Stimulated activated naive B cell treated with anti-CD40 and anti-IgM and Interleukin-4, amounts not matched to agents 10 μg/mL and 1 μg/mL and 100 μg/mL, for 72 hours (primary cell): ENCODE data around the gene DENND1A.
A peak's percentile ranks its signal among the peaks of the same experiment; 100 is the strongest.

Experiments used
- ATAC-seq, 2 donors: fragments of 150-1000 bp; cut with Tn5 transposase; replicated peaks; 2 replicates each; pipeline ENCODE4 v1.10.0; 2021; ENCODE audit warnings: moderate library complexity in 1 of 2
- DNase-seq: peaks from one replicate; pipeline ENCODE4 v3.0.0; 2021
- H3K27ac Mint-ChIP-seq: one replicate; pipeline ENCODE4 v1.8.0; 2022; ENCODE audit warnings: mild to moderate bottlenecking, mixed read lengths
- H3K27me3 Mint-ChIP-seq, 2 donors: one replicate each; pipeline ENCODE4 v1.8.0; 2022; ENCODE audit warnings: mixed read lengths in 2 of 2
- H3K36me3 Mint-ChIP-seq, 2 donors: one replicate each; pipeline ENCODE4 v1.8.0; 2022; ENCODE audit warnings: mixed read lengths in 2 of 2, mild to moderate bottlenecking in 1 of 2
- H3K4me1 Mint-ChIP-seq, 2 donors: one replicate each; pipeline ENCODE4 v1.8.0; 2022; ENCODE audit warnings: mixed read lengths in 2 of 2, mild to moderate bottlenecking in 1 of 2
- H3K4me3 Mint-ChIP-seq, 2 donors: one replicate each; pipeline ENCODE4 v1.8.0; 2022; ENCODE audit warnings: mild to moderate bottlenecking in 2 of 2, mixed read lengths in 2 of 2, moderate library complexity in 1 of 2
- H3K9me3 Mint-ChIP-seq, 2 donors: one replicate each; pipeline ENCODE4 v1.8.0; 2022; ENCODE audit warnings: mixed read lengths in 2 of 2, mild to moderate bottlenecking in 1 of 2

Gene DENND1A

GRCh38 chr9:123346826-123347225 lies 583.1 kb downstream of the DENND1A start:
- H3K27me3 Mint-ChIP-seq, result no peaks in the 10 kb centered on the region
- no peak overlapping the region for H3K27ac Mint-ChIP-seq
- ATAC-seq, result no peak
- peaks cover 23 to 30% of the 10 kb centered on the region in 2 donors for H3K4me1 Mint-ChIP-seq
- no peaks in the 10 kb centered on the region for H3K9me3 Mint-ChIP-seq
- H3K4me3 Mint-ChIP-seq, result no peak overlapping the region
- no peak for DNase-seq
- peaks cover 32% of the 10 kb centered on the region in 2 donors for H3K36me3 Mint-ChIP-seq

GRCh38 chr9:123346026-123346425 lies 583.9 kb downstream of the DENND1A start:
- ATAC-seq (no peak), DNase-seq (no peak)
- Mint-ChIP-seq H3K4me1 (peaks cover 31 to 34% of the 10 kb centered on the region in 2 donors), H3K4me3 (no peak overlapping the region), H3K9me3 (no peaks in the 10 kb centered on the region), H3K27me3 (no peaks in the 10 kb centered on the region), H3K36me3 (peaks cover 26% of the 10 kb centered on the region in 2 donors), H3K27ac (no peak overlapping the region)

- no peaks in the 10 kb centered on the region for H3K9me3 Mint-ChIP-seq
- H3K27me3 Mint-ChIP-seq, result no peaks in the 10 kb centered on the region
- ATAC-seq (no peak), DNase-seq (no peak)
- no peak overlapping the region for H3K27ac Mint-ChIP-seq
- H3K36me3 Mint-ChIP-seq, result peaks cover 22% of the 10 kb centered on the region in 2 donors
- peaks cover 34% of the 10 kb centered on the region in 2 donors for H3K4me1 Mint-ChIP-seq
- no peak overlapping the region for H3K4me3 Mint-ChIP-seq
These were observed 584.4 kb downstream of the DENND1A start for GRCh38 chr9:123345567-123345955.

- Mint-ChIP-seq H3K36me3 (peaks cover 12 to 13% of the 10 kb centered on the region in 2 donors), H3K9me3 (no peaks in the 10 kb centered on the region), H3K4me1 (peaks cover 37 to 38% of the 10 kb centered on the region in 2 donors), H3K4me3 (no peak overlapping the region), H3K27ac (peak overlapping the region; percentile 100), H3K27me3 (no peaks in the 10 kb centered on the region)
- DNase-seq (peak; percentile 53), ATAC-seq (peak; percentile 22 to 33)
These were observed 585.6 kb downstream of the DENND1A start for GRCh38 chr9:123344192-123344949.

- Mint-ChIP-seq H3K36me3 (peaks cover 12 to 13% of the 10 kb centered on the region in 2 donors), H3K4me1 (peaks cover 44% of the 10 kb centered on the region in 2 donors), H3K9me3 (no peaks in the 10 kb centered on the region), H3K27ac (peak overlapping the region; percentile 100), H3K27me3 (no peaks in the 10 kb centered on the region), H3K4me3 (no peak overlapping the region)
- ATAC-seq, result peak; percentile 40 to 44
- peak; percentile 79 for DNase-seq
These were observed 586.3 kb downstream of the DENND1A start for GRCh38 chr9:123343443-123344191.

- Mint-ChIP-seq H3K9me3 (no peaks in the 10 kb centered on the region), H3K27ac (peak overlapping the region; percentile 100), H3K4me3 (no peak overlapping the region), H3K4me1 (peaks cover 48 to 55% of the 10 kb centered on the region in 2 donors), H3K36me3 (peaks cover 15 to 17% of the 10 kb centered on the region in 2 donors), H3K27me3 (no peaks in the 10 kb centered on the region)
- peak; percentile 0 for ATAC-seq
- peak; percentile 43 for DNase-seq
These were observed 587.7 kb downstream of the DENND1A start for GRCh38 chr9:123342247-123342646.

GRCh38 chr9:123341816-123342215 lies 588.1 kb downstream of the DENND1A start:
- no peak for ATAC-seq
- peak overlapping the region; percentile 100 for H3K27ac Mint-ChIP-seq

GRCh38 chr9:123339666-123340510 lies 590.0 kb downstream of the DENND1A start:
- Mint-ChIP-seq H3K27ac (peak overlapping the region; percentile 100), H3K4me3 (peak overlapping the region; percentile 87 to 92), H3K27me3 (no peaks in the 10 kb centered on the region), H3K4me1 (peaks cover 66 to 78% of the 10 kb centered on the region in 2 donors), H3K36me3 (peaks cover 12 to 14% of the 10 kb centered on the region in 2 donors), H3K9me3 (no peaks in the 10 kb centered on the region)
- DNase-seq (peak; percentile 82), ATAC-seq (peak; percentile 47 to 48)

More at GRCh38 chr9:123341816-123342215, 588.1 kb downstream of the DENND1A start:
- no peak overlapping the region for H3K4me3 Mint-ChIP-seq
- DNase-seq, result no peak
- peaks cover 50 to 58% of the 10 kb centered on the region in 2 donors for H3K4me1 Mint-ChIP-seq
- H3K36me3 Mint-ChIP-seq, result peaks cover 15 to 17% of the 10 kb centered on the region in 2 donors
- H3K27me3 Mint-ChIP-seq, result no peaks in the 10 kb centered on the region
- H3K9me3 Mint-ChIP-seq, result no peaks in the 10 kb centered on the region

- ATAC-seq, result peak; percentile 62 to 67
- H3K4me1 Mint-ChIP-seq, result peaks cover 67 to 85% of the 10 kb centered on the region in 2 donors
These were observed 590.9 kb downstream of the DENND1A start for GRCh38 chr9:123338710-123339665.

GRCh38 chr9:123337971-123338370 lies 592.0 kb downstream of the DENND1A start:
- H3K27ac Mint-ChIP-seq, result peak overlapping the region; percentile 100
- ATAC-seq (peak; percentile 22 to 38), DNase-seq (peak; percentile 69)
- H3K4me3 Mint-ChIP-seq, result peak overlapping the region; percentile 87 to 92
- peaks cover 3 to 5% of the 10 kb centered on the region in 2 donors for H3K36me3 Mint-ChIP-seq
- peaks cover 71 to 94% of the 10 kb centered on the region in 2 donors for H3K4me1 Mint-ChIP-seq
- no peaks in the 10 kb centered on the region for H3K27me3 Mint-ChIP-seq
- no peaks in the 10 kb centered on the region for H3K9me3 Mint-ChIP-seq

More at GRCh38 chr9:123338710-123339665, 590.9 kb downstream of the DENND1A start:
- peak overlapping the region; percentile 87 to 92 for H3K4me3 Mint-ChIP-seq
- H3K27ac Mint-ChIP-seq, result peak overlapping the region; percentile 100
- H3K9me3 Mint-ChIP-seq, result no peaks in the 10 kb centered on the region
- DNase-seq, result peak; percentile 89
- no peaks in the 10 kb centered on the region for H3K27me3 Mint-ChIP-seq
- peaks cover 5 to 6% of the 10 kb centered on the region in 2 donors for H3K36me3 Mint-ChIP-seq

- H3K4me1 Mint-ChIP-seq, result peaks cover 70 to 94% of the 10 kb centered on the region in 2 donors
- peaks cover 3 to 5% of the 10 kb centered on the region in 2 donors for H3K36me3 Mint-ChIP-seq
- ATAC-seq (no peak), DNase-seq (no peak)
- peaks cover 0 to 2% of the 10 kb centered on the region in 2 donors for H3K9me3 Mint-ChIP-seq
- H3K27me3 Mint-ChIP-seq, result no peaks in the 10 kb centered on the region
- peak overlapping the region; percentile 25 to 42 for H3K4me3 Mint-ChIP-seq
- peak overlapping the region; percentile 89 for H3K27ac Mint-ChIP-seq
These were observed 593.0 kb downstream of the DENND1A start for GRCh38 chr9:123336959-123337358.

- Mint-ChIP-seq H3K4me1 (peaks cover 69 to 94% of the 10 kb centered on the region in 2 donors), H3K27ac (peak overlapping the region; percentile 89), H3K36me3 (peaks cover 3 to 5% of the 10 kb centered on the region in 2 donors), H3K27me3 (no peaks in the 10 kb centered on the region), H3K9me3 (peaks cover 0 to 2% of the 10 kb centered on the region in 2 donors), H3K4me3 (peak overlapping the region; percentile 25 to 42)
- DNase-seq (no peak), ATAC-seq (no peak)
These were observed 593.5 kb downstream of the DENND1A start for GRCh38 chr9:123336449-123336848.

GRCh38 chr9:123335986-123336329 lies 594.0 kb downstream of the DENND1A start:
- peak overlapping the region; percentile 89 for H3K27ac Mint-ChIP-seq
- DNase-seq, result no peak
- peaks cover 3 to 5% of the 10 kb centered on the region in 2 donors for H3K36me3 Mint-ChIP-seq
- H3K4me1 Mint-ChIP-seq, result peaks cover 65 to 91% of the 10 kb centered on the region in 2 donors
- H3K4me3 Mint-ChIP-seq, result no peak overlapping the region
- no peaks in the 10 kb centered on the region for H3K27me3 Mint-ChIP-seq
- no peak for ATAC-seq
- peaks cover 0 to 2% of the 10 kb centered on the region in 2 donors for H3K9me3 Mint-ChIP-seq
